ENCODE results near the gene CDK10. TPM values are rescaled to one million over a fixed set of nuclear protein-coding genes. Genes with fewer than 3 reads are reported as not detected.

Gene CDK10
- total and polyA plus RNA-seq, 8 donors = 33.7 to 253 (median 59.4) TPM

- TF ChIP-seq, protein P1, sequence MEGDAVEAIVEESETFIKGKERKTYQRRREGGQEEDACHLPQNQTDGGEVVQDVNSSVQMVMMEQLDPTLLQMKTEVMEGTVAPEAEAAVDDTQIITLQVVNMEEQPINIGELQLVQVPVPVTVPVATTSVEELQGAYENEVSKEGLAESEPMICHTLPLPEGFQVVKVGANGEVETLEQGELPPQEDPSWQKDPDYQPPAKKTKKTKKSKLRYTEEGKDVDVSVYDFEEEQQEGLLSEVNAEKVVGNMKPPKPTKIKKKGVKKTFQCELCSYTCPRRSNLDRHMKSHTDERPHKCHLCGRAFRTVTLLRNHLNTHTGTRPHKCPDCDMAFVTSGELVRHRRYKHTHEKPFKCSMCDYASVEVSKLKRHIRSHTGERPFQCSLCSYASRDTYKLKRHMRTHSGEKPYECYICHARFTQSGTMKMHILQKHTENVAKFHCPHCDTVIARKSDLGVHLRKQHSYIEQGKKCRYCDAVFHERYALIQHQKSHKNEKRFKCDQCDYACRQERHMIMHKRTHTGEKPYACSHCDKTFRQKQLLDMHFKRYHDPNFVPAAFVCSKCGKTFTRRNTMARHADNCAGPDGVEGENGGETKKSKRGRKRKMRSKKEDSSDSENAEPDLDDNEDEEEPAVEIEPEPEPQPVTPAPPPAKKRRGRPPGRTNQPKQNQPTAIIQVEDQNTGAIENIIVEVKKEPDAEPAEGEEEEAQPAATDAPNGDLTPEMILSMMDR (IDR thresholded peaks at IDR 0.05) = no peak
Measured at GRCh38 chr16:89695086-89695874, 8.8 kb downstream of the CDK10 start.

DNA sequence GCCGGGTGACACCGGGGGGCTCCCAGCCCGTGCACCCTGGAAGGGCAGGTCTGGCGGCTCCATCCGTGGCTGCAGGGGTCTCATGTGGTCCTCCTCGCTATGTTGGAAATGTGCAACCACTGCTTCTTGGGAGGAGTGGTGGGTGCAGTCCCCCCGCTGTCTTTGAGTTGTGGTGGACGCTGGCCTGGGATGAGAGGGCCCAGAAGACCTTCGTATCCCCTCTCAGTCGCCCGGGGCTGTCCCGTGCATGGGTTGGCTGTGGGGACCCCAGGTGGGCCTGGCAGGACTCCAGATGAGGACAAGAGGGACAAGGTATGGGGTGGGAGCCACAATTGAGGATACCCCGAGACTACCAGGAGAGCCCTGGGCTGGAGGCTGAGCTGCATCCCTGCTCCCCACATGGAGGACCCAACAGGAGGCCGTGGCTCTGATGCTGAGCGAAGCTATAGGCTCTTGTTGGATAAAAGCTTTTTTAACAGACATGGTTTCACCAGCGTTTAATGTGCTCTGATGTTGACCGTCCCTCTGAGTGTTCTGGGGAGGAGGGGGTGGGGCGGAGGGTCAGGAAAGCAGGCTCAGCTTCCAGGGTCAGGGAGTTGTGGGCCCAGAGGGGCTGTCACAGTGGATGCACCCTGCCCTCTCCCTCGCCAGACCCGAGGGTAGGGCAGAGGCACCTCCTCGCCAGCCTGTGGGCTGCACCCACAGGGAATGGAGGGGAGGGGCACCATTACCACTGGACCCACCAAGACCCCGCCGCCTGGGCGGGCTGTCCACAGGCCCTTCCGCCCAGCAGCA, 9.6 kb downstream of the CDK10 start:
- peaks cover 0 to 35% (median 28%) of the 10 kb centered on the region in 3 donors for H3K36me3 ChIP-seq
- no peak for ATAC-seq
- no peaks in the 10 kb centered on the region for H3K27me3 ChIP-seq
- DNase-seq = peak in 2 of 6 donors; percentile 23 to 64
- H3K4me3 ChIP-seq = no peak overlapping the region
- H3K27ac ChIP-seq = no peak overlapping the region
- TF ChIP-seq, protein P1 (IDR thresholded peaks at IDR 0.05) = no peak
- H3K9me3 ChIP-seq = no peaks in the 10 kb centered on the region
- FAIRE-seq = no peak
- intact Hi-C loops (cut with DNase I) = no loop called here
- 80% methylated on average over 25 of the region's 25 CpGs for WGBS, 2 donors
- peaks cover 0 to 9% (median 7%) of the 10 kb centered on the region in 3 donors for H3K4me1 ChIP-seq

More at GRCh38 chr16:89695086-89695874, 8.8 kb downstream of the CDK10 start:
- no peaks in the 10 kb centered on the region for H3K9me3 ChIP-seq
- H3K36me3 ChIP-seq = peaks cover 0 to 36% (median 32%) of the 10 kb centered on the region in 3 donors
- H3K27me3 ChIP-seq = no peaks in the 10 kb centered on the region
- peaks cover 0 to 7% (median 4%) of the 10 kb centered on the region in 3 donors for H3K4me1 ChIP-seq
- intact Hi-C loops (cut with DNase I) = no loop called here
- ATAC-seq = no peak
- H3K27ac ChIP-seq = no peak overlapping the region
- DNase-seq = peak in 3 of 6 donors; percentile 18 to 80 (median 40)
- H3K4me3 ChIP-seq = no peak overlapping the region
- WGBS, 2 donors = 87 to 89% methylated on average over 31 of the region's 31 CpGs
- no peak for FAIRE-seq

- Histone ChIP-seq H3K27me3 (no peaks in the 10 kb centered on the region), H3K36me3 (peaks cover 0 to 29% (median 22%) of the 10 kb centered on the region in 3 donors), H3K9me3 (no peaks in the 10 kb centered on the region), H3K27ac (no peak overlapping the region), H3K4me1 (peaks cover 0 to 9% (median 7%) of the 10 kb centered on the region in 3 donors), H3K4me3 (no peak overlapping the region)
- intact Hi-C loops (cut with DNase I) = no loop called here
- FAIRE-seq (no peak), DNase-seq (peak in 3 of 6 donors; percentile 23 to 76 (median 41)), ATAC-seq (no peak)
- TF ChIP-seq, protein P1 (IDR thresholded peaks at IDR 0.05) = no peak
- 79 to 80% methylated on average over 18 of the region's 18 CpGs for WGBS, 2 donors
Measured at GRCh38 chr16:89696670-89697128, 10.2 kb downstream of the CDK10 start.

GRCh38 chr16:89697161-89697615, 10.7 kb downstream of the CDK10 start:
- FAIRE-seq = no peak
- WGBS, 2 donors = 91% methylated on average over 19 of the region's 19 CpGs
- TF ChIP-seq, protein P1 (IDR thresholded peaks at IDR 0.05) = no peak
- no peak overlapping the region for H3K27ac ChIP-seq
- peak in 4 of 6 donors; percentile 43 to 90 (median 74) for DNase-seq
- ATAC-seq = no peak
- peaks cover 0 to 24% (median 18%) of the 10 kb centered on the region in 3 donors for H3K36me3 ChIP-seq
- no peaks in the 10 kb centered on the region for H3K9me3 ChIP-seq
- no peak overlapping the region for H3K4me3 ChIP-seq
- intact Hi-C loops (cut with DNase I) = no loop called here
- H3K27me3 ChIP-seq = no peaks in the 10 kb centered on the region
- H3K4me1 ChIP-seq = peaks cover 0 to 9% (median 7%) of the 10 kb centered on the region in 3 donors
